Globus pallidus (tissue), 1 donor: Measurements from ENCODE around the gene TICAM1.
A peak's percentile ranks its signal among the peaks of the same experiment; 100 is the strongest.
"Not testable (repeated sequence)": the region's sequence is repeated elsewhere in the genome, so short reads cannot be mapped to it uniquely, and the experiment has no call there.

Source experiments
- DNase-seq: peaks from one replicate; pipeline ENCODE4 v3.0.0-alpha.2; 2015; ENCODE audit warnings: low spot score

The TICAM1 gene

DNA sequence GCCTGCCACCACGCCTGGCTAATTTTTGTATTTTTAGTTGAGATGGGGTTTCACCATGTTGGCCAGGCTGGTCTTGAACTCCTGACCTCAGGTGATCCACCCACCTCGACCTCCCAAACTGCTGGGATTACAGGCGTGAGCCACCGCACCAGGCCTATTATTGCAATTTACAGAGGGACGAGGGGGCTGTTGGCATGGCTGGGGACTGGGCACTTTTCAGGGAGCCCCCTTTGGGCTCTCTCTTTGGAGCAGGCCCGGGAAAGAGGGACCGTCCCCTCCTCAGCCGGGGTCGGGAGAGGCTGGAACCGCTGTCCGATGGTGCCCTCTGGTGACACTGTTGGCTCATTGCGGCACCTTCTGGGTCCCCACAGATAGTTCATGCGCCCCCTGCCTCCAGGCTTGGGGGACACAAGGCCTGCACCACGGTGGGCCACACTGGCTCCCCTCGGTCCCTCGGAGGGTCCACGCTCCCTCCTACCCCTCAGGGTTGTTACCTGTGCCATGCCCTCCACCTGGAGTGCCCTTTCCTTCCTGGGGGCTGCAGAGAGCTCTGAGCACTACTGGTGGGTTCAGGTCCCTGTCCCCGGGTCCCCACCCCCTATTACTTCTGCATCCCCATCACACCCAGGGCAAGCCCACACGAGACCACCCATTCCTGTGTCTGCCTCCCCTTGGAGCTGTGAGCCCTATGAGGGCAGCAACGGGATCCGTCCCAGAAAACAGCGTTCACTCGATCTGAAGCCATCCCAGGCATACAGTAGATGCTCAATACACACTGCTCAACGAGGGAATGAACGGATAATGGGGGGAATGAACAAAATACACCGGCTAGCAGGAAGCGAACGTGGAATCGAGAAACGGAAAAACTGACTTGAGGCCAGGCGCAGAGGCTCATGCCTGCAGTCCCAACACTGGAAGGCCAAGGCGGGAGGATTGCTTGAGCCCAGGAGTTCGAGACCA, 27.5 kb downstream of the TICAM1 start:
- no peak for DNase-seq

DNA sequence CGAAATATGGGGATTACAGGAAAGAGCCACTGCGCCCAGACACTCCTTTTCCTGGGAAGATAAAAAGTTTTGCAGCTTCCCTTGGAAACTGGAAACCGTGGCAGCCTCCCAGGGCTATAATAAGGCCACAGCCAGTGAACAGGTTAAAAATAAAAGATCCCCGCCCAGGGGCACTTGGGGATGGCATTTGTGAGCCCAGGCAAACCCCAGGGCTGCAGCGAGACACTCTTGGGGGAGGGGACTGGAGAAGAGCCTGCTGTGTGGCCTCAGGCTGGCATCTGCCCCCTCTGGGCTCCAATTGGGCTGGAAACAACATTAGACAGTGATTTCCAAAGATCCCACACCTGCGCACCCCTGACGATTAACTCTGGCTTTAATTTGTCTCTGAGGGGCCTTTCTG, 28.8 kb downstream of the TICAM1 start:
- no peak for DNase-seq

DNA sequence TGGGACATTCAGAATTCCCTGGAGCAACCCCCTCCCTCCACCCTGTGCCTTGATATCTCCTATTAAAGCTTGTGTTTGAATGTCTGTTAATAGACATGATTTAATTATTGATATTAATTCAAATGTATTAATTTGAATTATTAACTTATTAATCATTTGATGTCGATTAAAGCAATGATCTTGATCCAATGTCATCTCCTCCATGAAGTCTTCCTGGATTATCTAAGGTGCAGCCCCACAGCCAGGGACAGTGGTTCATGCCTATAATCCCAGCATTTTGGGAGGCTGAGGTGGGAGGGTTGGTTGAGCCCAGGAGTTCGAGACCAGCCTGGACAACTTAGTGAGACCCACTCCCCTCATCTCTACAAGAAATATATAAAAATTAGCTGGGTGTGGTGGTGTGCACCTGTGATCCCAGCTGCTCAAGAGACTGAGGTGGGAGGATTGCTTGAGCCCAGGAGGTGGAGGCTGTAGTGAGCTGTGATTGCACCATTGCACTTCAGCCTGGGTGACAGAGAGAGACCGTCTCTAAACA, 30.4 kb downstream of the TICAM1 start:
- DNase-seq = no peak

DNA sequence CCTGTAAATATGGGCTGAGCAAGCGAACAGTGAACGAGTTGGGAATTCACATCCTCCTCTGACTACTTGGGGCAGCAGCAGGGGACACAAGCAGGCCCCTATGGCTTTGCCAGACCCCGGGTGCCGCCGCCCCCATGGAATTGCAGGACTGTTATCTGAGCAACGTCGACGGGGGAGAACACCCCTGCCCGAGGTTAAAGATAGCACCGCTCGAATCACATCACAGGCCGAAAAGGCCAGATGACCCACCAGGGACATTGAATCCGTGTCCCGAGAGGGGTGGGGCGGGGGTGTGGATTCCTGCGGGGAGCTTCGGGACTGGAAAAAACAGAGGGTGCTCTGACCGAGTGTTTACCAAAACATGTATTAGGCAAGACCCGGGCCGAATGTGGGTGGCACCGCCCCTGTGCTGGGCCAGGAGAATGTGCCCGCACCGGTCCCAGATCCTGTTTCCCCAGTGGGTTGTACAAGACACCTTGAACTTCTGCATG, 30.9 kb downstream of the TICAM1 start:
- DNase-seq = no peak

DNA sequence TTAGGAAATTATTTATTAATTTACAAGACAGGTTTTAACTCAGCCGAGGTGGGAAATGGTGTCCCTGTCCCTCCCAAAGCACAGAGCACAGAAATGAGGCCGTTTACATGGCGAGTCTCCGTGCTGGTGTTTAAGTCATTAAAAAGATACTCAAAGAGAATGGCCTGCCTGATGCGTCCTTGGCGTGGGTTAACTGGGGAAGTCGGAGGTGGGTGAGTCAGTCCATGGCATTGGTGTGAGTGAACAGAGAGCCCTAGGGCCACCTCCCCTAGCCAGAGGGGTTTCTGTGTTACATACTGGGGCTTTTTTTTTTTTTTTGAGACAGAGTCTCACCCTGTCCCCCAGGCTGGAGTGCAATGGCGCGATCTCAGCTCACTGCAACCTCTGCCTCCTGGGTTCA, 36.1 kb downstream of the TICAM1 start:
- no peak for DNase-seq

DNA sequence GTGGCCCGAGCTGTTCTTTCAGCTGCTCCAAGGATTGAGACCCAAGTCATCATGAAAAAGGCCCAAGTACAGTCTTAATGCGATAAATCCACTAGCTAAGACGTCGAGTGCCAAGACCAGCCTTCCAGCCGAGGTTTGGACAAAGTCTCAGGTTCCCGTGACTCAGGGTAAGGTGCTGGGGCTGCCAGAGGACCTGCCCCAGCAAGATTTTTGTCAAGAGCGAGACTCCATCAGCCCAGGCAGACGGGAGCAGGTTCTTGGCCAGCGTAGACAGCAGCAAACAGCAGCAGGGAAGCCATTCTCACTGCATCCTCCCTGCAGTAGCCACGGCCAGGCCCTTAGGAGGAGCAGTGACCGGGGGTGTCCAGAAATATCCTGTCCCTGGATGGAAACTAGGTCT, 36.5 kb downstream of the TICAM1 start:
- no peak for DNase-seq

DNA sequence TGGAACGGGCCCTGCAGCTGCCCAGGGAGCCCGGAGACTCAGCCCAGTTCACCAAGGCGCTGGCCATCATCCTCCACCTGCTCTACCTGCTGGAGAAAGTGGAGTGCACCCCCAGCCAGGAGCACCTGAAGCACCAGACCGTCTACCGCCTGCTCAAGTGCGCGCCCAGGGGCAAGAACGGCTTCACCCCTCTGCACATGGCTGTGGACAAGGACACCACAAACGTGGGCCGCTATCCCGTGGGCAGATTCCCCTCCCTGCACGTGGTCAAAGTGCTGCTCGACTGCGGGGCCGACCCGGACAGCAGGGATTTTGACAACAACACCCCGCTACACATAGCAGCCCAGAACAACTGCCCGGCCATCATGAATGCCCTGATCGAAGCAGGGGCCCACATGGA, 38.2 kb downstream of the TICAM1 start:
- not testable (repeated sequence) for DNase-seq

DNA sequence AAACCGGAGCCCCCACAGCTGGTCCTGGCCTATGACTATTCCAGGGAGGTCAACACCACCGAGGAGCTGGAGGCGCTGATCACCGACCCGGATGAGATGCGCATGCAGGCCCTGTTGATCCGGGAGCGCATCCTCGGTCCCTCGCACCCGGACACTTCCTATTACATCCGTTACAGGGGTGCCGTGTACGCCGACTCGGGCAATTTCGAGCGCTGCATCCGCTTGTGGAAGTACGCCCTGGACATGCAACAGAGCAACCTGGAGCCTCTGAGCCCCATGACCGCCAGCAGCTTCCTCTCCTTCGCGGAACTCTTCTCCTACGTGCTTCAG, 38.7 kb downstream of the TICAM1 start:
- not testable (repeated sequence) for DNase-seq

DNA sequence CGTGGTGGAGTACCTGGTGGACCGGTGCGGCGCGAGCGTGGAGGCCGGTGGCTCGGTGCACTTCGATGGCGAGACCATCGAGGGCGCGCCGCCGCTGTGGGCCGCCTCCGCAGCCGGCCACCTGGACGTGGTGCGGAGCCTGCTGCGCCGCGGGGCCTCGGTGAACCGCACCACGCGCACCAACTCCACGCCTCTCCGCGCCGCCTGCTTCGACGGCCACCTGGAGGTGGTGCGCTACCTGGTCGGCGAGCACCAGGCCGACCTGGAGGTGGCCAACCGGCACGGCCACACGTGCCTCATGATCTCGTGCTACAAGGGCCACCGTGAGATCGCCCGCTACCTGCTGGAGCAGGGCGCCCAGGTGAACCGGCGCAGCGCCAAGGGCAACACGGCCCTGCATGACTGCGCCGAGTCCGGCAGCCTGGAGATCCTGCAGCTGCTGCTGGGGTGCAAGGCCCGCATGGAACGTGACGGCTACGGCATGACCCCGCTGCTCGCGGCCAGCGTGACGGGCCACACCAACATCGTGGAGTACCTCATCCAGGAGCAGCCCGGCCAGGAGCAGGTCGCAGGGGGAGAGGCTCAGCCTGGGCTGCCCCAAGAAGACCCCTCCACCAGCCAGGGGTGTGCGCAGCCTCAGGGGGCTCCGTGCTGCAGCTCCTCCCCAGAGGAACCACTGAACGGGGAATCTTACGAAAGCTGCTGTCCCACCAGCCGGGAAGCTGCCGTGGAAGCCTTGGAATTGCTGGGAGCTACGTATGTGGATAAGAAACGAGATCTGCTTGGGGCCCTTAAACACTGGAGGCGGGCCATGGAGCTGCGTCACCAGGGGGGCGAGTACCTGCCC, 39.3 kb downstream of the TICAM1 start:
- DNase-seq = not testable (repeated sequence)

DNA sequence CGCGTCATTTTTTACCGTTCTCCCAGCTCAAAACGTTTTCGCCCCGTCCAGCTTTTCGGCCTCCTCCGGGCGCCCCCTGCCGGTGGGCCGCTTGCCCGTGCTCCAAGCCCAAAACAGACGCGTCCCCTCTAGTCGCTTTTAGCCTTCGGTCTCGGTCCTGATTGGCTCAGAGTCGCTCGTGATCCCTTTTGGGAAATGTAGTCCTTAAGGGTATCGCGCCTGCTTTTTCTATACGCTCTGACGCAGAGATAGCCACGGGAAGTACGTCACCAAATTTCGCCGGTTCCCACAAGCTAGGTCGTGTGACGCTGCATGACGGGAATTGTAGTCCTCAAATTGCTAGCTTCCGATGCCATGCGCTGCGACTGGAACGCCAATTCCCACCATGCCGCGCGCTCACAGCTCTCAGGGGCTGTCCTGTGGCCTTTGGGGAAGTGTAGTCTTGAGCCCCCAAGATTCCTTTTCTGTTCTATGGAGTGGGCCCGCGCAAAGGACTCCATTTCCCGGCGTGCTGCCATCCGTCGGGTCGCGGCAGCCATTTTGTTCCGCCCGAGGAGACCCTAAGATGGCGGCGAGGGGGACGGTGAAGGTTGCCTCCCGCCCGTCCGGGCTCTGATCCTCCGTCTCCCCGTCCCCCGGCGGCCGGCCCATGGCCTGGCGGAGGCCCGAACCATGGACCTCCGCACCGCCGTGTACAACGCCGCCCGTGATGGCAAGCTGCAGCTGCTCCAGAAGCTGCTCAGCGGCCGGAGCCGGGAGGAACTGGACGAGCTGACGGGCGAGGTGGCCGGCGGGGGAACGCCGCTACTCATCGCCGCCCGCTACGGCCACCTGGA, 40.1 kb downstream of the TICAM1 start, which contains the start of gene FEM1A:
Gene FEM1A (plus strand): TSS at position 552 of the 836 bp plus-strand sequence. CDS start 121 bp downstream, at position 673.
- peak; percentile 100 for DNase-seq

DNA sequence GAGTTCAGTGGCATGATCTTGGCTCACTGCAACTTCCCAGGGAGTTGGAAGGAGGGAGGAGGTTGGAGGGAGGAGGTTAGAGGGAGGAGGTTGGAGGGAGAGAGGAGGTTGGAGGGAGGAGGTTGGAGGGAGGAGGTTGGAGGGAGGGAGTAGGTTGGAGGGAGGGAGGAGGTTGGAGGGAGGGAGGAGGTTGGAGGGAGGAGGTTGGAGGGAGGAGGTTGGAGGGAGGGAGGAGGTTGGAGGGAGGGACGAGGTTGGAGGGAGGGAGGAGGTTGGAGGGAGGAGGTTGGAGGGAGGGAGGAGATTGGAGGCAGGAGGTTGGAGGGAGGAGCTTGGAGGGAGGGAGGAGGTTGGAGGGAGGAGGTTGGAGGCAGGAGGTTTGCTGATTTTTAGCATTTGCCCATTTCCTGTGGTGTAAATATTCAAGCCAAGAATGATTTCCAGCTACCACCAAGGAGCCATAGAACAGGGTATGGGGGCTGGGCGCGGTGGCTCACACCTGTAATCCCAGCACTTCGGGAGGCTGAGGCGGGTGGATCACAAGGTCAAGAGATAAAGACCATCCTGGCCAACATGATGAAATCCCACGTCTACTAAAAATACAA, 45.0 kb downstream of the TICAM1 start:
- DNase-seq = not testable (repeated sequence)

DNA sequence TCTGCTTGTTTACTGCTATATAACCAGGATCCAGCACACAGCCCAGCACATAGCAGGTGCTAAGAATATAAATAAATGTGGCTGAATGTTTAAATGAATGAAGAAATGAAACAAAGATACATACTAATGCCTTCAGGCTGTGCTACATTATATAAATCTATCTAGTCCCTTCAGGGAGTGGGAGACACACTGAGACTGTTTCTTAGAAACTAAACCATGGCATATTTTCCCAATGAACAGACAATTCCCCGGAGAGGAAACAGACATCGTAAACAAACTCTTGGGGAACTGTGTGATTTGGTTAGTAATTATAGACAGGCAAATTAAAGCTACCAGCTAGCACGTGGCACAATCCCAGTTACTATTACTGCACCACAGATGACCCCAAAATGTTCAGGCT, 49.7 kb downstream of the TICAM1 start:
- DNase-seq = no peak

DNA sequence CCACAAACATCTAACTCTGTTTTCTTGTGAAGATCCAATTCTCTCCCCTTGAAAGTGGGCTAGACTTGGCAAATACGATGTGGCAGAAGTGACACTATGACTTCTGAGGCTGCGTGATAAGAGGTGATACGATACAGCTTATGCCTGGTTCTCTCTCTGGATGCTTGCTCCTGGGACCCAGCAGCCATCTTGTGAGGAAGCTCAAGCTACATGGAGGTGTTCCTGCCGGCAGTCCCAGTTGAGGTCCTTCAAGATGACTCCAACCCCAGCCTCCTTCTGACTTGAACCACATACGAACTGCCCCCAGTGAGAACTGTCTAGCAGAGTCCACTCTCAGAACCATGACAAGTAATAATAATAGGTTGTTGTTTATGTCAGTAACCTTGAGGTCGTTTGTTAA, 50.7 kb downstream of the TICAM1 start:
- no peak for DNase-seq

DNA sequence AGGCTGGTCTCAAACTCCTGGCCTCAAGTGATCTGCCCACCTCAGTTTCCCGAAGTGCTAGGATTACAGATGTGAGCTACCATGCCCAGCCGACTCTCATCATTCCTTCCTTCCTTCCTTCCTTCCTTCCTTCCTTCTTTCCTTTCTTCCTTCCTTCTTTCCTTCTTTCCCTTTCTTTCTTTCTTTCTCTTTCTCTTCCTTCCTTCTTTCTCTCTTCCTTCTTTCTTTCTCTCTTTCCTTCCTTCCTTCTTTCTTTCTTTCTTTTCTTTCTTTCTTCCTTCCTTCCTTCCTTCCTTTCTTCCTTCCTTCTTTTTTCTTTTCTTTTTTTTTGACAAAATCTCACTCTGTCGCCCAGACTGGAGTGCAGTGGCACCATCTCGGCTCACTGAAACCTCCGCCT, 53.4 kb downstream of the TICAM1 start:
- not testable (repeated sequence) for DNase-seq

DNA sequence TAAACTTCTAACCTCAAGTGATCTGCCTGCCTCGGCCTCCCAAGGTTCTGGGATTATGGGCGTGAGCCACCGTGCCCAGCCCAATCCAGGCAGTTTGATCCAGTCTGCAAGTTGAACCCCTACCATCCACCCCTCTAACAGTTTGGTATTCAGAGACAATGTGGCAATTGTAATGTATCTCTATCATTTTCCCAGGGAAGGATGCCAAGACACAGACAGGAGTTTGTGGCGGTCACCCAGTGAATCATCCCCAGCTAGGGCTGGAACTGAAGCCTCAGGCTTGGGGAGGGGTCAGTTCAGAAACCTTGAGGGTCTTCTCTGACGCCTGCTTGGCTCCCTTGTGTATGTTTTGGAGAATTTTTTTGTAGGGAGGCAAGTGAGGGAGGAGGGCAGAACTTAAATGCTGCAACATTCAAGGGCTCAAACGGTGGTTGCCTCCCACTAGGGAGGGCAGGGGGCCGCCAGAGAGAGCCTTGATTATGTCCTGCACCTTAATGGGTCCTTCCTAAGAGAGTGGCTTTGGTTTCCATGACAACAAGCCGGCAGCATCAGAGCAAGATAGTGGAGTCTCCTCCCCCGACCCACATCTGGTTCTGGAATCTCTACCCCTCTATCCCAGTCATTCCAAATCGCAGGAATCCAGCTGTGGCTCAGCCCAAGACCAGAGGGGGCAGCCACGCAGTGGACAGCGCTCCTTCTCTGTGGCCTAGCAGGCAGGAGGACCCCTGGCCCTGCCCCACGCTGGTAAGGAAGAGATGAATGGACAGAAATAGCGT, 54.9 kb downstream of the TICAM1 start:
- DNase-seq = no peak

DNA sequence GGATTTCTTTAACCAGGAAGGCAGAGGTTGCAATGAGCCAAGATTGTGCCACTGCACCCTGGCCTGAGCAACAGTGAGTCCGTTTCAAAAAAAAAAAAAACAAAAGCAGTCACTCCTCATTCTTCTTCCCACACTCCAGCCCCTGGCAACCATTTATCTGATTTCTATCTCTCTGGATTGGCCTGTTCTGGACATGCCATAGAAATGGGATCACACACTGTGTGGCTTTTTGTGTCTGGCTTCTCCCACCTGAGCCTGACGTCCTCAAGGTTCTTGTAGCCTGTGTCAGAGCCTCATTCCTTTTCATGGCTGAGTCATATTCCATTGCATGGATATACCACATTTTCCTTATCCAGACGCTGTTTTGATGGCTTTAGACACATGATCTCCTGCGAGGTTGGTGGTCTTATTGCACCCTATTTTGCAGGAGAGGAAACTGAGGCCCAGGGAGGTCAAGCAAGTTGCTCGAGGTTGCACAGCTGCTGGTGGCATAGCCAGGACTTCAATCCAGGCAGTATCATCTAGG, 55.8 kb downstream of the TICAM1 start:
- no peak for DNase-seq

DNA sequence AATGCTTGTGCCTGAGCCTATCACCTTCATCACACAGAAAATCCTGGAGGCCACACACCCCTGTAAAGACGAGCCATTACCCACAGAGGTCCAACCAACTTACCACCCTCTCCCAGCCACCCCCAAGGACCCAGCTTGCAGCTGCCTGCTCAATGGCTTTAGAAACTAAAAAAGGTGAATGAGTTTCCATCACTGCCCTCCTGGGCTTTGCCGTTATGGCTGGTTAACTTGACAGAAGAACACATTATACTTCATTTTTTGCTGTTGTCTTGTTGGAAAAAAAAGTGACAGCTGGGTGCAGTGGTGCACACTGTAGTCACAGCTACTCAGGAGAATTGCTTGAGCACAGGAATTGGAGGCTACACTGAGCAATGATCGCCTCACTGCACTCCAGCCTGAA, 57.4 kb downstream of the TICAM1 start:
- no peak for DNase-seq

DNA sequence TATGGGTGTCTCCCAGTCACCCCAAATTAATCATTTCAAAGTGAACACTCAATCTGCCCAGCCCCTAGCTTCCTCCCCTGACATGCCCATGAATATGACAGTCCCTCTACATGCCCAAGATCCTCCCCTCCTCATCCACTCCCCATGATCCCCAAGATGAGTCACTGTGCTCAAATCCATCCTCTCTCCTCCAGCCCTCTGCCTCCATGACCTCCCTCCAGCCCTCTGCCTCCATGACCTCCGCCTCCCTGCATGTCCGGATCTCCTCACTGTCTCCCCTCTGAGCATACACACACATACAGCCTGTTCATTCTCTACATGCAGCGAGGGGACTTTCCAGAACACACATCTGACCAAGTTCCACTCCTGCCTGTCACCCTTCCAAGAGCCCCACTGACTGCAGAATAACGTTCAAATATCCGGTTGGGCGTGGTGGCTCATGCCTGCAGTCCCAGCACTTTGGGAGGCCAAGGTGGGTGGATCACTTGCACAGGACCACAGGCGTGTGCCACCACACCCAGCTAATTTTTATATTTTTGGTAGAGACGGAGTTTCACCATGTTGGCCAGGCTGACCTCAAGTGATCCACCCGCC, 58.4 kb downstream of the TICAM1 start:
- DNase-seq = no peak

DNA sequence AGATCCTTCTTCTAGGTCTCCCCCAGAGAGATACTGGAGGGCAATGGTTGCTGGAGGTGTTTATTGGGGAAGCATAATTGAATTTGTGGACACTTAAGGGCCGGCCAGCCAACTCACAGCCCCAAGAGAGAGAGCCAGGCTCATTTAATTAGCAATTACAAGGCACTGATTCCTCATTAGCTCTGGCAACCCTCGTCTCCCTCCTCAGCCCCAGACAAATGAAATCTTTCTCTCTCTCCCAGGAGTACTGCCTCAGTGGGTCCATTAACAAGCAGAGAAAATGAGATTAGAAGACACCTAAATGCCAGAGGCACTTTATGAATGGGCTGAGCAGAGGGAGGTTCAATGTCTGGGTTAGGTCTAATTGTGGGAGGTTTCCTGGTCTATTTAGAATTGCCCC, 58.9 kb downstream of the TICAM1 start:
- DNase-seq = no peak
